Liver (tissue), 3 donors: ENCODE data around the gene LAMA2.

ENCODE experiments used
- EGR1 ChIP-seq, 2 donors: IDR thresholded peaks; 2 replicates each; pipeline ENCODE4 v1.6.1; 2016 to 2018; ENCODE audit warnings: antibody characterized with exemption in 2 of 2, low read depth in 2 of 2
- RAD21 ChIP-seq, 2 donors: IDR thresholded peaks; 2 replicates each; pipeline ENCODE4 v1.6.1; 2016; ENCODE audit warnings: antibody characterized with exemption in 2 of 2, mild to moderate bottlenecking in 2 of 2
- TAF1 ChIP-seq: conservative IDR thresholded peaks from 2 replicates; pipeline ENCODE4 v1.6.1; 2016; ENCODE audit warnings: antibody characterized with exemption, mild to moderate bottlenecking
- TF ChIP-seq, protein P1 (sequence below): IDR thresholded peaks from 2 replicates; pipeline ENCODE4 v1.6.1; 2016; ENCODE audit warnings: antibody characterized with exemption
- TF ChIP-seq, protein P2 (sequence below): fragments of 150-350 bp; IDR thresholded peaks from 2 replicates; pipeline ENCODE4 v1.5.1; 2017; ENCODE audit warnings: improper control_type of control experiment, low read depth, low read length; ENCODE audit not compliant: missing input control
- TF ChIP-seq, protein P3 (sequence below): IDR thresholded peaks from 2 replicates; pipeline ENCODE4 v1.6.1; 2016; ENCODE audit warnings: antibody characterized with exemption
- donor health status: healthy.
- donor health status: healthy.

DNA sequence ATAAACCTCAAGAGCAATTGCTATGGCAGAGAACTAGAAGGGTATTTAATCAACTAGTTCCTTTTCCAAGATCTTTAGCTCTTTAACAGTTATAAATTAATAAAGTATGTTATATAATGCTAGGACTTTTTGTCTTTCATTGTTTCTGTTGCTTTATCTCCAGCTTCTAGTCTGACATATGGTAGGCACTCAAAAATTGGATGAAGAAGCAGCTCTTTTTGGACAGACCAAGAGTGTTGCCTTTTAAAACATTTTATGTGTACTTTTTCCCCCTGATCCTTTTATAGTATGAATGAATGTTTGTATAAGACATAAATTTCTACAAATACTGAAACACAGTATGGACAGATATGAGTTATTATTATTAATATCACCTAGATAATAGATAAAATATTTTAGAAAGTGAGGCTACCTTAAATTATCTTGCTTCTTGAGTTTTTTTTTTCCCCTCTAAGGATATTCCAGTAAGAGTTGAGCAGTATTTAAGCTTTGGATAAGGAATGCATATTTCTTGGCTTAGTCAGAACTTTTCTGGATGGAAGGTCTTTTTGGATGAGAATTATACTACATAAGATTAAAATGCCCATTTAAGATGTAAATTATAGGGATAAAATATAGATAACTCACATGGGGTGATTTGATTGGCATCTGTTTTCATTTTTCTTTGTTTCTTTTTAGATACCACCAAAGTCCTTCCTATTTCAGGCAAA lies 16.6 kb downstream of the LAMA2 start:
- TF ChIP-seq, protein P1, sequence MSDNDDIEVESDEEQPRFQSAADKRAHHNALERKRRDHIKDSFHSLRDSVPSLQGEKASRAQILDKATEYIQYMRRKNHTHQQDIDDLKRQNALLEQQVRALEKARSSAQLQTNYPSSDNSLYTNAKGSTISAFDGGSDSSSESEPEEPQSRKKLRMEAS: no peak
- TF ChIP-seq, protein P2, sequence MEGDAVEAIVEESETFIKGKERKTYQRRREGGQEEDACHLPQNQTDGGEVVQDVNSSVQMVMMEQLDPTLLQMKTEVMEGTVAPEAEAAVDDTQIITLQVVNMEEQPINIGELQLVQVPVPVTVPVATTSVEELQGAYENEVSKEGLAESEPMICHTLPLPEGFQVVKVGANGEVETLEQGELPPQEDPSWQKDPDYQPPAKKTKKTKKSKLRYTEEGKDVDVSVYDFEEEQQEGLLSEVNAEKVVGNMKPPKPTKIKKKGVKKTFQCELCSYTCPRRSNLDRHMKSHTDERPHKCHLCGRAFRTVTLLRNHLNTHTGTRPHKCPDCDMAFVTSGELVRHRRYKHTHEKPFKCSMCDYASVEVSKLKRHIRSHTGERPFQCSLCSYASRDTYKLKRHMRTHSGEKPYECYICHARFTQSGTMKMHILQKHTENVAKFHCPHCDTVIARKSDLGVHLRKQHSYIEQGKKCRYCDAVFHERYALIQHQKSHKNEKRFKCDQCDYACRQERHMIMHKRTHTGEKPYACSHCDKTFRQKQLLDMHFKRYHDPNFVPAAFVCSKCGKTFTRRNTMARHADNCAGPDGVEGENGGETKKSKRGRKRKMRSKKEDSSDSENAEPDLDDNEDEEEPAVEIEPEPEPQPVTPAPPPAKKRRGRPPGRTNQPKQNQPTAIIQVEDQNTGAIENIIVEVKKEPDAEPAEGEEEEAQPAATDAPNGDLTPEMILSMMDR: no peak
- TF ChIP-seq EGR1 (IDR thresholded peaks at IDR 0.05; ENCODE audit: low read depth in 2 of 2) (no peak), RAD21 (IDR thresholded peaks at IDR 0.05) (no peak), TAF1 (no peak)
- TF ChIP-seq, protein P3, sequence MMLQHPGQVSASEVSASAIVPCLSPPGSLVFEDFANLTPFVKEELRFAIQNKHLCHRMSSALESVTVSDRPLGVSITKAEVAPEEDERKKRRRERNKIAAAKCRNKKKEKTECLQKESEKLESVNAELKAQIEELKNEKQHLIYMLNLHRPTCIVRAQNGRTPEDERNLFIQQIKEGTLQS: no peak
